Right lung (tissue), 5 donors: ENCODE measurements around the gene AKAP6. TPM values are rescaled to one million over a fixed set of nuclear protein-coding genes. Genes with fewer than 3 reads are reported as not detected.

Experiments used
- DNase-seq, 2 donors: peaks; one replicate each; pipeline ENCODE4 v3.0.0-alpha.2; 2013
- polyA plus RNA-seq, 5 donors: library from polyadenylated mRNA; unstranded; fragments of 120-200 nt; gene quantifications; one replicate each; pipeline versions ENCODE4 v1.2.1 to v1.2.3, GENCODE V29; 2013; ENCODE audit warnings: inconsistent platforms in 1 of 5, low replicate concordance in 1 of 5; ENCODE audit not compliant: insufficient read length in 5 of 5, insufficient read depth in 1 of 5

The AKAP6 gene
- polyA plus RNA-seq, 5 donors = 3.3 to 6.4 (median 6.1) TPM

DNA sequence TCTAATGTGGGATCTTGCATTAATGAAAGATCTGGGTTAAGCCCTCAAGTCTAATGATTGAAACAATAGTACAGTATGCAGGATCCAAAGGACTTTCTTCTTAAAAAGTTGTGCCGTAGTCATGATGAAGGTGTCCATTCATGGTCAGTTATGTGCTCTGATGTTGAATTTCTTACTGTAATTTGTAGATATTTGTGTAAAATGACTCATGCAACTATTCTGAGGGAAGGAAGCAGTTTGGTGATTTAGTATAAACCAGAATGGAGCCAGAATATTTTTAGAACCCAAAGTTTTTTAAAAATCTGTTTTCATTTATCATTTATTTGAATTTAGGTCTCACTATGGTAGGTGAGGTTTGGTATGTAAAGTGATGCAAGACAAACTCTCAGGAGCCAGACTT is 151.2 kb downstream of the AKAP6 start:
- no peak for DNase-seq

DNA sequence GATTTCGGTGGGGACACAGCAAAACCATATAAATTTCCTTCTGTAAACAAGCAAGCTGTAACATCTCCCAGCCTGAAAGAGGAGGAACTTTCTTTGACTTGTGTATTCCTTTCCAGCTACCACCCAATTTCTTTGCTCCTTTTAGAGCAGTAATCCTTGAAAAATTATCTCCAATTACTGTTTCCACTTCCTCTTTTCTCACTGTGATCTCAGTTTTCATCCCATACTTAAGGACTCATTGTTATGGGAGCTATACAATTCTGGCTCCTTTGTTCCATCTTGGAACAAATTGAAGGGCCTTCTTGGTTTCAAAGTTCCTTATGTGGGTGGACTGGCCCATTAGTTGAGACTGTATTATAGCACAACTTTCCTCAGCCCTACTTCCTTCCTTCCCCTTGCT is 152.6 kb downstream of the AKAP6 start:
- no peak for DNase-seq

DNA sequence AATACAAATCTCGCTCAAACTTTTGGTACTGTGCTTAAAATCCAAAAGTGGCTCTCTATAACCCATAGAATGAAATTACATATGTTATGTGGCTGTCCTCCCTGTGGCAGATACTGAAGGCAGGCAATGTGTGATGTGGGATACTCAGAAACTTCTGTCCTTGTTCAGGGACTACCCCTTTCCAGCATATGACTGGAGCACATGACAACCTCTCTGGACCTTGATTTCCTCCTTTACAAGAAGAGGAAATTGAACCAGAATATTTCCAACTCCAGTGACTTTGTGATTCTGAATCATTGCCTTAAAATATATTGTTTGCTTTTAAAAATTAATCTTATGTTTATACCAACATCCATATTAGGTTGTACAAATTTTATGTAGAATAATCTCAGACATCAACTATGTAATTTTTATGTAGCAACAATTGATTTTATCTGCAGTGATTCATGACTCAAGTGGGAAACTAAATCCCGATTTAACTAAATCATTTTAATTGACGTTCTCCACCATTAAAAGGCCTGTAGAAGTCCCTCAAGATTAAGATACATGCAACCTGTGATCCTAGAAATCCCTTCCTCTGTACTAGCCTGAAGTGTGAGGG is 162.4 kb downstream of the AKAP6 start:
- DNase-seq = no peak

DNA sequence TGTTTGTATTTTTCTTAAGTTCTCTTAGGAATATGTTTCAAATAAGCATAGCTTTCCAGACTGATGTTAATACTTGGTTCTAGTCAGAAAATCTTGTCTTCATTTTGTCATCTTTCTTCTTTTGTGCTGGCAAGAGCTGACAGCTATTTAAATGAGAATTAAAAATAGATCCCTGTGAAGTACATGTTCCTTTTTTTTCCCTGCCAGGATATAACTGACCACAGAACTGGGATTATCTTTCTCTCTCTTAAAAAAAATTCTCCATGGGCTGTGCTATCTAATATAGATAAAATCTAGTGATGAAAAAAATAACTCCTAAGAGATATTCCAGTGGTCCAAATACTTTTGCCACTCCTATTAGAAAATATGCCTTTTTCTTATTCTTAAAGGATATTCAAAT is 163.4 kb downstream of the AKAP6 start:
- DNase-seq = no peak

DNA sequence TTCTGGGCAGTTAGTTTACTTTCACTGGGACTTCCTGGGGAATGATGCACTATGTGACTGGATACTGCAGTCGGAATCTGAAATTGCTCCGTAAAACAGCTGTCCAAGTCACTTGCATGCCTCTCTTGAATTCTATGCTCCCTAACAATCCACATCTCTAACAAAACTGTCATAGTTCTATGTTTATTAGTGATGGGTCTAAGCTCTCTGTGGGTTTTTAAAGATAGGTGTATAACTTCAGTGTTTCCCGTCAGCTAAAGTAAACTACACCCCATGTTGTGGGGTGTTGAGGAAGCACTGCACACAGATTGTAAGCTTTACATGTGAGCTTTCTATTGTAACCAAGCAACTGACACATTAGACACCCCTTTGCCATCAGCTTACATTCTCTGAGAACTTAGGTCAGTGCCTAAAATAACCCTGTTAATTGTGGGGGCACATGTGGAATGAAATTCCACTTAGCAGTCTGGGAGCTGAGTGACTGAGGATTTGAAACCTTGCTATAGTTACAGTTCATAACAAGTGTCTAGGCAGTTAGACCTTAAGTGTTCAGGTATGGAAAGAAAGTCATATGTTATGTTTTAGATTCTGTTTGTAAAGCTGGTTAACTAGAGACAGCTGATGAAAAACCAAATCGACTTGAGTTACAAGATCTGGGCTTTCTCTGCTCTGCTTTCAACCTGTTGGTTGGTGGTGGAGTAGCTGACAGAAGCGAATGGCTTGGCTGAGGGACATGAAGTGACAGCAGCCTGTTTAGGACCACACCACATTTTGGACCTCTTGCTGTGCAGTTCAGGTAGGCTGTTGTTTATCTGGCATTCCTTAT is 165.7 kb downstream of the AKAP6 start:
- DNase-seq = no peak

DNA sequence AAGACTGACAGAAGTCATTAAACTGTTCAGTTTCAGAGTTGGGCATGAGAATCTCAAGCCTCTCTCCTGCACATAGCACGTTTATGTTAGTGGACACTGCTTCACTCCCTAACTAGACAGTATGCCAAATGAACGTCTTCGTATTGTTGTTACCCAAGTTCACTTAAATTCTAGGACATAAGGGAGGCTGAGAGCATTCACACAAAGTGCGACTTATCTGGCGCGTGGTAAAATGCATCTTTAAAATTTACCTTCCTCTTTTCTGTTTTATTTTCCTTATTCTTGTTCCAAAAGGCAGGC is 166.3 kb downstream of the AKAP6 start:
- no peak for DNase-seq

DNA sequence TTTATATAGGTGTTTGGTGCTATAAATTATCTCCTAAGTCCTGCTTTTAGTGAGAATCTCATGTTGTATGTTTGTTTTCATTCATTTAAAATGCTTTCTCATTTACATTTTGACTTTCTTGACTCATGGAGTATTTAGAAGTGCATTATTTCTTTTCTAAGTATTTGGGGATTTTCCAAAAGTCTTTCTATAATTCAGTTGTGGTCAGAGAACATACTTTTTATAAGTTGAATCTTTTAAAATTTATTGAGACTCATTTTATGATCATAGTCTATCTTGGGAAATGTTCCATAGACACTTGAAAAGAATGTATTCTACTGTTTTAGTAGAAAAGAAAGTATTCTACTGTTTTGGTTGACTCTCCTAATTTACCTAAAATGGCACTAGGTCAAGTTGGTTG is 168.2 kb downstream of the AKAP6 start:
- no peak for DNase-seq

DNA sequence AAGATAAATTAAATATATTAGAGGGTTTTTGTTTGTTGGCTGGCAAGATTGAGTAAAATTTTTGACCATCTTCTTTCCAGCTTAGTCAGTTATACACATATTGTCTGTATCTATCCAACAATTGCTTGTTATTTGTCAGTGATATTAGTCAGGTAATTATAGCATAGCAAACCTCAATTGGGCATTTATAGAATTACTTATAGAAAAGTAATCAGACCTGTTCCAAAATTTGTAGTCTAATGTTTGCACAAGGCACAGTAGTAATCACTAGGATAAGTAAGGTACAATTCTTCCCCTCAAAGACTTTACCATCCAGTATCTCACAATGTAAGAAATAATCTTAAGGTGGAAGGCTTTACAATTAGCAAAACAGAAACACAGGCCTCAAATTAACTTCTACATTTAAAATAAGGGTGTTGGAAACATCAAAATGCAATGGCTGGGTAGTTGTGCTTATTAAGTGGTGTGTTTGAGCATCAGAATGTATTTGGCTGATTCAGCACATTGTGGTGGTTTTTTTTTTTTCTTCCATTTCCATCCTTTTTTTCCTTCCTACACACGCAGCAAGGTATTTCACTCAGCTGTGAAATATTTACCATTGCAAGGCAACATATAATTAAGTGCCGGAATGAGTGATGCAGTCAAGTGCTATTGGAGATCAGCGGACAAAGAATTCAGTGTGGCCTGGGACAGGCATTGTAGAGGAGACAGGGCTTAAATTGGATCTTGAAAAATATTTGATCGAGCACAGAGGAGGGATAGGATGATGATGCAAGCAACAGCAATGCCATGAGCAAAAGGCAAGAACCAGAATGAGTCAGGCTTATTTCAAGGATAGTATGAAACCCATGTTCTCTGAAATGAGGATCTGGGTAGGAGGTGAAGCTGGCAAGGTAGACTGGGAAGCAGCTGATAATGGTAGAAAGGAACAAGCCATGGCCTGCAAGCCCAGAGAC is 178.2 kb downstream of the AKAP6 start:
- DNase-seq = no peak

DNA sequence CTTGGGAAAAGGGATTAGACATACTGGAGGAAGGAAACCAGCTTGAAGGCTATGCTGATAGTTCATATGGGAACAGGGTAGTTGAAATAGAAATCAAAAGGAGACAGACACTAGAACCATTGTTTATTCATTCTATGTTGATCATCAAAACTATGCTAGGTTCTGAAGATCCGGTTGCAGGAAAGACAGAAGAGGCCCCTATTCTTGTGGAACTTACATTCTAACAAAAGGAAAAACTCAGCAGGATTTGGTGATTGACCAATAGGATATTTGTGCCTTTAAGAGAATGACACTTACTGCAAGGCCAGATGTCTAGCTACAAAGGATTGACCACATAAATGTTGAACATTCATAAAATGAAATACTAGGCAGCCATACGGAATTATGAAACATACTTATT is 179.2 kb downstream of the AKAP6 start:
- DNase-seq = no peak

DNA sequence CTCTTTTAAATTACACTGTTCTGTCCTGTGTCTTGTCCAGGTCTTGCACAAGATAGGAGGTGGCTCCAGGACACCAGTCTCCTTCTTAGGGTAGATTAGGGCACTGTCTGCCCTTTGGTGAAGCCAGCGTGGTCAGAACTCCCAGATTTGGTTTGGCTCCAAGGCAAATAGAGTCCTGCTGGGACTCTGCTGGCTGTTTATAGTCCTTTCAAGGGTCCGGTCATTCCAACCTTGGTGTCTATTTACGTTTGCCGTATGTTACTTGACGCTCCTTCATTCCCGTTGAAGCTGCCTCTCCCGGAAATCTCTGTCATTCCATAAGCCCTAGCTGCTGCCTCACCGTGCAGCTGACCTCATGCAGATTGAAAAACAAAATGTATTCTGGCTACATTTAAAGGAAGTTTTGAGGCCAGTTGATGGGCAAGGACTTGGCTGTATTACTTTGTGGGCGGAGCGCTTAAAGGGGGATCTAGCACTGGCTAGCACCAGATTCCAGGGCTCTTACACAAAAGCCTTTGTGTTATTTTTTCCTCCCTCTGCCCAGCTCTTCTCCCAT is 180.6 kb downstream of the AKAP6 start:
- peak; percentile 25 to 39 for DNase-seq

DNA sequence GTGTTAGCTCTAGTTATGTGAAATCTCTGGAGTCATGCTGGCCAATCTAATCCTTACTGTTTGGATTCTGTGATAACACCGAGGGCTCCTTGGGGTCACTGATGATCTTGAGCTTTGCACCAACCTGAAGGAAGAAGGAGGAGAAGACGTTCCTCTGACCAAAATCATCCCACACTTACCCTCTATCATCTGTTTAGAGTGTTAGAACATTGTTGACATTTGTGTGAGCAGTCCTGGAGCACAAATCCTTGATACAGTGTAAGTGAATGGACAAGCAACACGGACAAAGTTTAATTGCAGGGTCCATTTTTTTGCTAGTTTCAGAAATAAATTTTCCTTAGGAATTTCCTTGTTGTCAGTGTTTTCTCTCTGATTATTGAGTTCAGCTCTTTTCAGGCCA is 181.7 kb downstream of the AKAP6 start:
- no peak for DNase-seq

DNA sequence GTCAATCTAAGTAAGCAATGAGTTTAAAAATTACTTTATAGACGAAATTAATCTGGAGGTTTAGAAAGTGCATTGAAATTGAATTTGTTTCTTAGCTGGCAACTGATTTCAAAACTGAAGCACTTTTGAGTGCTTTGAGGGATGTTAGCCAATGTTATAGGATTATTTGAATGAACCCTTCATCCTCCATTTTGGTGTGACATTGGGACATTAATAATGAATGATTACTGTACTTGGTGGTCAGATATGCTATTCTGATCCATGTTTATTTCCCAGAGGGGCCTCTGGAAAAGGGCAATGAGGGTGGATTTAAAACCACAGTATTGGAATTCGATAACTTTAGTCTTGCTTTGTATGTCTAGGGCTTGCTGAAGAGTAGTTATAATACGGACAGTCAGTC is 183.2 kb downstream of the AKAP6 start:
- DNase-seq = no peak

DNA sequence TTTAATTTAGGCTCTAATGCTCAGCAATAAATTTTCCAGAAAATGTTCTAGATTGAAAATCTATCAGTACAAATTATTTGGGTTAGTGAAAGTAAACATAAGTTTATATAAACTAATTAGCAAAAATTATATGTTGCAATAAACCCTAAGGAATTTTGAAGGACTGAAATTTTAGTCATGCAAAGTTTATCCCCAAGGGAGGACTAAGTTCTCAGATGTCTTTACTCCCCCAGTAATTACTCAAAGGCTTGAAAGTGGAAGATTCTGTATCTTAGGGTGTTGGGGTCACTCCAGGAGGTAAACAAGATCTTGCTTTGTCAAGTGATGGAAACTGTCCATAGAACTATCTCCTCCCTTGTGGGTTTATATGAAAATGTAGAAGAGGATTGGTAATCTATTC is 183.7 kb downstream of the AKAP6 start:
- DNase-seq = no peak

DNA sequence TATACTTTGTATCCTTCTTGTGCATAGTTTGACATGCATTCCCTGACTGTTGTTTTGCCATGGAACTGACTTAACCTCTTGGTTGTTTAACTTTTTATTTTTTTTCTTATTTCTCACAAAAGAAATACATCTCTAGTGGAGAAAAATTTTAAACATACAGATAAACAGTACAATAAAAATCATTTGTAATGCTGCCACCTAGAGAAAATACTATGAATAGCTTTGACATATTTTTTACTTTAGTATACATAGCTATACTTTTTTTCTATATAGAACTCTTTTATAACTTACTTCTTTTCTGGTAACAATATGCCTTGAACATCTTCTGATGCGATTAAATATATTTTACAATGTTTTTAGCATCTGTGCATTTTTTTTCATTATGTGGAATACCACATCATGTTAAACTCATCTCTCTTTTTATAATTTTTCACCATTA is 184.5 kb downstream of the AKAP6 start:
- DNase-seq = no peak

DNA sequence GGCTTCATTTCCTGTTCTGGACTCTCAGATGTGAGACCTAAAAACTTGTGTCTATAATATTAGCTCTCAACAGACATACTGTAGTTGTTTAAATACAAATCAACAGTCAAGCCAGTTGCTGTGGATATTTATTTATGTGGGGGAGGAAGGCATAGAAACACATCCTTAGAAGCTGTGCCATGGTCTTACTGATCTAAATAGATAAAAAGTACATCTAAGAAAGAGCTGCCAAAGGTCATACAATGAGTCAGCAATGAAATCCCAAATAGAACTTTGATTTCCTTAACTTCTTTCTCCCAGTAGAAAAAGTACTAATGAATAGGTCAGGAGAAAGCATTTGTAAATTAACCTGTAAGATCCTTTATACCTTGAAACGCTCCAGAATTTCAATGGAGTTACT is 185.1 kb downstream of the AKAP6 start:
- no peak for DNase-seq

DNA sequence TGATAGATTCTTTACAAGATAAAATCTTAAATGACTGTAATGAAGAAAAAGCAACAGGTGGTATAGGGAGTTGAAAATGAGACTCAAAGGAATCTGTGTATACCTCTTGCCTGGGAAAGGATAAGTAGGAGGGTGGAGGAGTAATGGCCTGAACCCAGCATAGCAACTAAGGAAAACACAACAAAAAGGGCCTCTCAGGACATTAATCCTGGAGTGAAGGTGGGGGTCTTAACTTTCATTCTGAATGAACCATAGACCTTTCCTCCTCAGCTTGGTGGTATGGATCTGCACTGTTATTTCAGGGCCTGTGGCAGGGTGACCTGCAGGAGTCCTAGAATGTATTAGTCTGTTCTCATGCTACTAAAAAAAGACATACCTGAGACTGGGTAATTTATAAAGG is 185.6 kb downstream of the AKAP6 start:
- DNase-seq = no peak

DNA sequence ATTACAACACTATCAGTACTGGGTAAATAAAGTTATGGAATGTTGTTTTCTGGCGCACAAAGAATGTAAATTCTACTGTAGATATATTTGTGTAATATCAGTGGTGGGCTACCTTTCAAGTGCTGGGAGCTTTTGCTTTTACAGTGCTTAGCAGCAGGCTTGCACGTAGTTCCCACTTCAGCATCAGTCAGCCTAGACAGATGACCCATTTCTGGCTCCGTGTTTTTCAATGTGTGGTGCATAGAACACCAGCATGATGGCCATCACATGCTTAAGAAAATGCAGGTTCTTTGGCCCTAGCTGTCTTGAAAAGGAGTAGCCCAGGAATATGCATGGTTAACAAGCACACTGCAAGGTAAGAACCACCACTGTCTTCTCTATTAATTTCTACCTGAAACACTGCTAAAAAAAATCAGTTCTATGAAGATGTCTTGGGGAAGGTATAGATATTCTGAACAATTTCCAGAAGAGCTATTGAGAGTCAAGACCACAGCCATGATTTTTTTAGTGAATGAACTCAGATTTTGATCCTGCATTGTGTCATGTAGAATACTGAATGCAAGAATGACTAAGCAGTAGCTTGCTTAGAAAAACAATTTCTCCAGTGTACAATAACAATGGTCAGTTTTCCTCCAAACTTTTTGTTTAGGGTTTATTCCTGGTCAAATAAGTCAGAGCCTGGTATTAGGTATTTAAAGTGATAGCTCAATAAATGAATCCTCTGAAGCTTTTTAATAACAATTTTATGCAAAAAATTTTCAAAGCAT is 195.7 kb downstream of the AKAP6 start:
- DNase-seq = no peak

DNA sequence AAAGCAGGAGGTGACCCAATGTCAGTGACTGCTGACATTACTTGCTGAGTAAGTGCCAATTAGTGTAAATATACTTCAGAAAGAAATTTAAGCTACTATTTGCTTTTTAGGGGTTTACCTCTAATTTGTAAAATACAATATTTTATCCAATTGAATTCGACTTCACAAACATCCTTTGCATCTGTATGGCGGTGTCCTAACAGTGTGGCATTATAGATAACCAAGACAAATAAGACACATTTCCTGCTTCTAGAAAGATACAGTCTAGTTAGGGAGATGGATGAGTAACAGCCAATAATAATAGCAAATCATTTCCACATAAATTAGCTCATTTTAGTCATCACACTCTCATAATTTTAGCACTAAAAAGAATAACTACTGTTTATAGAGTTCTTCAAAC is 196.5 kb downstream of the AKAP6 start:
- DNase-seq = no peak

DNA sequence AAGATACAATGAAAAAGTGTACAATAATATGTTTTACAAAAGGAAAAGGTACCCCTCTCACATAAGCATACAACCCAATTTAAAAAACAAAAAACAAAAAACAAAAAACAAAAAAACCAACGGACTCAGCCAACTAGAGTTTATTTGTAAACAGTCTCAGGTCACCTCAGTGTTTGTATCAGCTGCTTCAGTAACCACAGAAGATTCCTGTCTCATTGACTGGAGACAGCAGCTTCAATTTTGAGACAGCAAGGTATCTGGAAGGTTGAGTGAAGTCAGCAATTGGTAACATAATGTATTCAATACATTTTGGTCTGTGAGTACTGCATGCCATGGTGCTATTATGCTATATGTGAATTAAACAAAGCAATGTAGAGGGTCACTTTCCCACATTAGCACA is 201.7 kb downstream of the AKAP6 start:
- DNase-seq = no peak

DNA sequence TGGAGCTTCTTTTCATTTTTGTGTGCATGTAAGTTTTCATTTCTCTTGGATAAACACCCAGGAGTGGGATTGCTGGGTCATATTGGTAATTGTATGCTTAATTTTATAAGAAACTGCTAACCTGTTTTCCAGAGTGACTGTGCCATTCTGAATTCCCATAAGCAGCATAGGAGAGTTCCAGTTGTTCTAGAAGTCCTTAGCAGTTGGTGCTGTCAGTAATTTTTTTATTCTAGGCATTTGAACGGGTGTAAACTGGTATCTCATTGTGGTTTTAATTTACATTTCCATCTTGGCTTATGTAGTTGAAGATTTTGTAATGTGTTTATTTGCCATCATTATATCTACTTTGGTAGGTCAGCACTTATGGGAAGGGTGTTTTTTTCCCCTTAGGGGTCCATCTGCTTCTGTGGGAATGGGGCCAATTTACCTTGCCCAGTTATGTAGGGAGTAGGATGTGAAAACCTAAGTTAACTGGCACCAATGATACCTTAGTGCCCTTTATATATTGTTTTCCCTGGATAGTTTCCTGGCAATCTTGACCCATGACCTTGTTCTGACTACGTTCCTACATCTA is 202.9 kb downstream of the AKAP6 start:
- no peak for DNase-seq

DNA sequence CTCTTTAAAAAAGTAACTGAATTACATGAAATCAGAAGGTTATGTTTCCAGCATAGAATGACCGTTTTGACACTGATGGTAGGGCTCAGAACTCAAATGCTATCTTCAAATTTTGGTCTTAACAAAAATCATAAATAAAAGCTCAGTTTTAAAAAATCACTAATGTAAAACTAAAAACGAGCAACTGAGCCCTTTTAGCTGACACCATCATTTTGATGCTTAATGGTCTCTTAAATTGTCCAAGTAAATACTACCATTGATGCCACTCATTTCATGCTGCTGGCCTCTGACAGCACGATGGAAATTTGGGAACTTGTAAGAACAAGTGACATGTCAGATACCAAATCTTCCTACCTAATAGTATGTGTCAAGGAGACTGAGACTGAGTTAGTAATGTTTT is 205.0 kb downstream of the AKAP6 start:
- no peak for DNase-seq
